Neural cell (in vitro differentiated cells): ENCODE measurements around the gene CAPN9. TPM values are rescaled to one million over a fixed set of nuclear protein-coding genes. Genes with fewer than 3 reads are reported as not detected.

Experiments
- H2AFZ ChIP-seq: fragments of 200-600, 300-800 bp; sonication (generic), shearing (Covaris generic); 2 replicates; pipeline ENCODE4 v1.6.0; 2014; ENCODE audit warnings: low read depth, mild to moderate bottlenecking, antibody characterized with exemption, low read length, moderate library complexity
- H3F3A ChIP-seq: fragments of 200-600 bp; shearing (Covaris generic); 2 replicates; pipeline ENCODE4 v1.6.1; 2016; ENCODE audit warnings: mild to moderate bottlenecking, moderate library complexity, mixed read lengths, antibody characterized with exemption, low read length; ENCODE audit not compliant: insufficient read depth, poor library complexity, severe bottlenecking
- H3K27ac ChIP-seq: fragments of 200-600, 300-800 bp; sonication (generic), shearing (Covaris generic); 2 replicates; pipeline ENCODE4 v1.5.1; 2014; ENCODE audit warnings: mild to moderate bottlenecking, low read length, moderate library complexity
- H3K27me3 ChIP-seq: fragments of 300-800, 200-600 bp; sonication (generic), shearing (Covaris generic); 2 replicates; pipeline ENCODE4 v1.6.0; 2014; ENCODE audit warnings: mild to moderate bottlenecking, low read depth, low read length, moderate library complexity; ENCODE audit not compliant: insufficient read depth
- H3K36me3 ChIP-seq: fragments of 300-800, 200-600 bp; sonication (generic), shearing (Covaris generic); 2 replicates; pipeline ENCODE4 v1.5.1; 2014; ENCODE audit warnings: mild to moderate bottlenecking, antibody characterized with exemption, low read length, moderate library complexity; ENCODE audit not compliant: insufficient read depth
- H3K4me2 ChIP-seq: fragments of 300-800, 200-600 bp; sonication (generic), shearing (Covaris generic); 2 replicates; pipeline ENCODE4 v1.6.0; 2014; ENCODE audit warnings: mild to moderate bottlenecking, low read length
- H3K4me3 ChIP-seq: fragments of 300-800, 200-600 bp; sonication (generic), shearing (Covaris generic); 2 replicates; pipeline ENCODE4 v1.5.1; 2014; ENCODE audit warnings: mild to moderate bottlenecking, low read length, moderate library complexity
- H3K79me2 ChIP-seq: fragments of 200-600 bp; shearing (Covaris generic); replicated peaks from 2 replicates; pipeline ENCODE4 v1.6.0; 2014; ENCODE audit warnings: mild to moderate bottlenecking, low read length, moderate library complexity; ENCODE audit not compliant: insufficient read depth
- H3K9ac ChIP-seq: fragments of 300-800, 200-600 bp; sonication (generic), shearing (Covaris generic); 2 replicates; pipeline ENCODE4 v1.6.1; 2016; ENCODE audit warnings: mild to moderate bottlenecking, low read length, mixed read lengths
- H3K9me2 ChIP-seq: fragments of 200-600 bp; shearing (Covaris generic); 2 replicates; pipeline ENCODE4 v1.6.1; 2016; ENCODE audit warnings: mild to moderate bottlenecking, low read length, mixed read lengths; ENCODE audit not compliant: insufficient read depth
- H3K9me3 ChIP-seq: fragments of 200-600, 300-800 bp; sonication (generic), shearing (Covaris generic); 2 replicates; pipeline ENCODE4 v1.6.1; 2016; ENCODE audit warnings: mild to moderate bottlenecking, mixed run types, low read length, moderate library complexity, mixed read lengths
- H4K20me1 ChIP-seq: fragments of 200-600 bp; shearing (Covaris generic); 2 replicates; pipeline ENCODE4 v1.6.1; 2016; ENCODE audit warnings: mild to moderate bottlenecking, mixed run types; ENCODE audit not compliant: insufficient read depth
- EP300 ChIP-seq: fragments of 450-650 bp; conservative IDR thresholded peaks from 2 replicates; pipeline ENCODE4 v1.6.1; 2014; ENCODE audit warnings: antibody characterized with exemption, mild to moderate bottlenecking, moderate library complexity; ENCODE audit not compliant: poor library complexity, severe bottlenecking
- MXI1 ChIP-seq: fragments of 450-650 bp; conservative IDR thresholded peaks from 2 replicates; pipeline ENCODE4 v1.6.1; 2014; ENCODE audit warnings: antibody characterized with exemption, mild to moderate bottlenecking; ENCODE audit not compliant: poor library complexity, severe bottlenecking
- POLR2AphosphoS5 ChIP-seq: IDR thresholded peaks from 2 replicates; pipeline ENCODE4 v1.6.1; 2012
- RAD21 ChIP-seq: fragments of 450-650 bp; conservative IDR thresholded peaks from 2 replicates; pipeline ENCODE4 v1.6.1; 2014; ENCODE audit warnings: antibody characterized with exemption, mild to moderate bottlenecking, moderate library complexity
- REST ChIP-seq: IDR thresholded peaks from 2 replicates; pipeline ENCODE4 v1.6.1; 2012; ENCODE audit warnings: borderline replicate concordance
- SMC3 ChIP-seq: fragments of 450-650 bp; conservative IDR thresholded peaks from 2 replicates; pipeline ENCODE4 v1.6.1; 2014; ENCODE audit warnings: antibody characterized with exemption, mild to moderate bottlenecking, moderate library complexity; ENCODE audit not compliant: poor library complexity
- polyA plus RNA-seq: library from polyadenylated mRNA; depleted of rRNA; stranded (reverse); fragments of >200 nt; gene quantifications from 2 replicates; pipeline ENCODE4 v1.2.3, GENCODE V29; 2014

The CAPN9 gene
- polyA plus RNA-seq, 1 donor from 2014 or later, result 0.14 TPM

- no peaks in the 10 kb centered on the region for H3K79me2 ChIP-seq
- H3K27me3 ChIP-seq, result no peaks in the 10 kb centered on the region
- H3K27ac ChIP-seq, result no peak overlapping the region
- H3K9me2 ChIP-seq, result no peaks in the 10 kb centered on the region
- no peak overlapping the region for H2AFZ ChIP-seq
- no peaks in the 10 kb centered on the region for H4K20me1 ChIP-seq
- no peak overlapping the region for H3K9ac ChIP-seq
- no peaks in the 10 kb centered on the region for H3F3A ChIP-seq
- no peak overlapping the region for H3K4me3 ChIP-seq
- no peaks in the 10 kb centered on the region for H3K36me3 ChIP-seq
- H3K4me2 ChIP-seq, result no peak overlapping the region
- no peaks in the 10 kb centered on the region for H3K9me3 ChIP-seq
- TF ChIP-seq POLR2AphosphoS5, result no peak
These were observed 16.2 kb upstream of the CAPN9 start for GRCh38 chr1:230730977-230731376.

- no peak overlapping the region for H3K9ac ChIP-seq
- H4K20me1 ChIP-seq, result no peaks in the 10 kb centered on the region
- H3K27ac ChIP-seq, result no peak overlapping the region
- no peak for TF ChIP-seq RAD21
- no peak for TF ChIP-seq REST
- no peak for TF ChIP-seq EP300
- no peak for TF ChIP-seq POLR2AphosphoS5
- TF ChIP-seq SMC3, result no peak
- no peak for TF ChIP-seq MXI1
- no peaks in the 10 kb centered on the region for H3K9me2 ChIP-seq
- no peaks in the 10 kb centered on the region for H3K79me2 ChIP-seq
- no peak overlapping the region for H2AFZ ChIP-seq
- no peaks in the 10 kb centered on the region for H3K36me3 ChIP-seq
- no peak overlapping the region for H3K4me3 ChIP-seq
- H3K4me2 ChIP-seq, result no peak overlapping the region
- no peaks in the 10 kb centered on the region for H3K27me3 ChIP-seq
- H3F3A ChIP-seq, result no peaks in the 10 kb centered on the region
- no peaks in the 10 kb centered on the region for H3K9me3 ChIP-seq
These were observed 11.7 kb upstream of the CAPN9 start for GRCh38 chr1:230735447-230735846.

- Histone ChIP-seq H4K20me1 (no peaks in the 10 kb centered on the region), H2AFZ (no peak overlapping the region), H3K36me3 (no peaks in the 10 kb centered on the region), H3K79me2 (no peaks in the 10 kb centered on the region), H3K4me2 (no peak overlapping the region), H3K9me2 (no peaks in the 10 kb centered on the region), H3K9ac (no peak overlapping the region), H3F3A (no peaks in the 10 kb centered on the region), H3K9me3 (no peaks in the 10 kb centered on the region), H3K27ac (no peak overlapping the region), H3K27me3 (no peaks in the 10 kb centered on the region), H3K4me3 (no peak overlapping the region)
- TF ChIP-seq REST, result no peak
- TF ChIP-seq POLR2AphosphoS5, result no peak
- TF ChIP-seq EP300, result no peak
- TF ChIP-seq SMC3, result no peak
These were observed 9.4 kb upstream of the CAPN9 start for GRCh38 chr1:230737622-230738262.
